Upper lobe of left lung (tissue), 6 donors: ENCODE measurements around the gene FOXN3. TPM values are rescaled to one million over a fixed set of nuclear protein-coding genes. Genes with fewer than 3 reads are reported as not detected.

Experiments
- ATAC-seq, 2 donors: fragments of 200-7000 bp; cut with Tn5 transposase; one replicate each; pipeline ENCODE4 v1.9.1; 2022; ENCODE audit warnings: mild to moderate bottlenecking in 2 of 2, moderate library complexity in 2 of 2; ENCODE audit not compliant: low FRiP score in 2 of 2
- DNase-seq, 2 donors: peaks; one replicate each; pipeline ENCODE4 v3.0.0-alpha.2; 2019 to 2020
- H3K27ac ChIP-seq, 4 donors: fragments of 200-600 bp; sonication (generic); one replicate each; pipeline ENCODE4 v1.5.1; 2016 to 2019
- H3K27me3 ChIP-seq, 4 donors: fragments of 200-600 bp; sonication (generic); one replicate each; pipeline ENCODE4 v1.5.1; 2017 to 2019
- H3K36me3 ChIP-seq, 4 donors: fragments of 200-600 bp; sonication (generic); one replicate each; pipeline ENCODE4 v1.5.1; 2016 to 2019
- H3K4me1 ChIP-seq, 4 donors: fragments of 200-600 bp; sonication (generic); one replicate each; pipeline ENCODE4 v1.5.1; 2018 to 2019
- H3K4me3 ChIP-seq, 4 donors: fragments of 200-600 bp; sonication (generic); one replicate each; pipeline ENCODE4 v1.5.1; 2017 to 2019; ENCODE audit warnings: mild to moderate bottlenecking in 2 of 4, moderate library complexity in 1 of 4
- H3K9me3 ChIP-seq, 4 donors: fragments of 200-600 bp; sonication (generic); one replicate each; pipeline ENCODE4 v1.5.1; 2018 to 2019
- CTCF ChIP-seq, 6 experiments: fragments of 450-650 bp in 4 of 6; fragments of 200-600 bp in 2 of 6; sonication (generic) in 2 of 6; IDR thresholded peaks; one replicate each; pipeline ENCODE4 v1.5.1; 2016 to 2019; ENCODE audit warnings: antibody characterized with exemption in 6 of 6
- EP300 ChIP-seq, 4 donors: sonication (generic); formaldehyde crosslinking; IDR thresholded peaks; one replicate each; pipeline ENCODE4 v1.5.1; 2017; ENCODE audit warnings: antibody characterized with exemption in 4 of 4, control low read depth in 2 of 4
- POLR2A ChIP-seq, 4 donors: fragments of 450-650 bp; IDR thresholded peaks; one replicate each; pipeline ENCODE4 v1.5.1; 2016 to 2017; ENCODE audit warnings: antibody characterized with exemption in 4 of 4, mild to moderate bottlenecking in 2 of 4
- POLR2AphosphoS5 ChIP-seq, 2 donors: sonication (generic); formaldehyde crosslinking; IDR thresholded peaks; one replicate each; pipeline ENCODE4 v1.5.1; 2017; ENCODE audit warnings: antibody characterized with exemption in 2 of 2
- WGBS, 2 donors: methylation state at CpG; one replicate each; pipeline ENCODE4 v1.1.5; 2017 to 2018; 5-methylcytosine and 5-hydroxymethylcytosine counted together
- total RNA-seq, 6 donors: library from RNA; depleted of rRNA in 4 of 6; stranded (reverse); fragments of >200 nt in 4 of 6; gene quantifications; one replicate each; pipeline versions ENCODE4 v1.1.0 to v1.2.1, GENCODE V29; 2016 to 2021
- donor health status: DM: no; HTN: no; CAD: no; lungs with moderate emphysema.
- donor health status: DM: no; HTN: yes; CAD: no; lungs with severe emphysema.

FOXN3 gene
- total RNA-seq, 6 donors from 2014 or later, result 63.4 to 115 (median 77.2) TPM

GRCh38 chr14:89447182-89447944, 30.3 kb upstream of the FOXN3 start:
- Histone ChIP-seq H3K27me3 (no peaks in the 10 kb centered on the region), H3K36me3 (no peaks in the 10 kb centered on the region), H3K9me3 (no peaks in the 10 kb centered on the region), H3K27ac (peak overlapping the region in 1 of 4 donors; percentile 50), H3K4me1 (peaks cover 0 to 22% (median 16%) of the 10 kb centered on the region in 4 donors), H3K4me3 (no peak overlapping the region)
- ATAC-seq (no peak), DNase-seq (no peak)
- WGBS, 2 donors, result 75 to 82% methylated on average over 14 of the region's 14 CpGs
- TF ChIP-seq CTCF (IDR thresholded peaks at IDR 0.05), result no peak
- no peak for TF ChIP-seq POLR2A (IDR thresholded peaks at IDR 0.05)
- no peak for TF ChIP-seq EP300 (IDR thresholded peaks at IDR 0.05)
- TF ChIP-seq POLR2AphosphoS5 (IDR thresholded peaks at IDR 0.05), result no peak

GRCh38 chr14:89445273-89445973, 28.4 kb upstream of the FOXN3 start:
- H3K4me1 ChIP-seq, result peaks cover 0 to 22% (median 16%) of the 10 kb centered on the region in 4 donors
- DNase-seq, result no peak
- peak in 1 of 2 donors; percentile 23 for ATAC-seq
- H3K9me3 ChIP-seq, result no peaks in the 10 kb centered on the region
- no peak overlapping the region for H3K4me3 ChIP-seq
- TF ChIP-seq POLR2A (IDR thresholded peaks at IDR 0.05) (no peak), EP300 (IDR thresholded peaks at IDR 0.05) (no peak), CTCF (IDR thresholded peaks at IDR 0.05) (no peak), POLR2AphosphoS5 (IDR thresholded peaks at IDR 0.05) (no peak)
- H3K27me3 ChIP-seq, result no peaks in the 10 kb centered on the region
- 66 to 73% methylated on average over 2 to 4 of the region's 4 CpGs for WGBS, 2 donors
- H3K36me3 ChIP-seq, result no peaks in the 10 kb centered on the region
- peak overlapping the region in 1 of 4 donors; percentile 24 for H3K27ac ChIP-seq

- DNase-seq (no peak), ATAC-seq (no peak)
- Histone ChIP-seq H3K27ac (peak overlapping the region in 1 of 4 donors; percentile 24), H3K4me3 (no peak overlapping the region), H3K36me3 (no peaks in the 10 kb centered on the region), H3K4me1 (peaks cover 0 to 22% (median 16%) of the 10 kb centered on the region in 4 donors), H3K9me3 (no peaks in the 10 kb centered on the region), H3K27me3 (no peaks in the 10 kb centered on the region)
- TF ChIP-seq POLR2A (IDR thresholded peaks at IDR 0.05) (no peak), POLR2AphosphoS5 (IDR thresholded peaks at IDR 0.05) (no peak), EP300 (IDR thresholded peaks at IDR 0.05) (no peak), CTCF (IDR thresholded peaks at IDR 0.05) (no peak)
- WGBS, 2 donors, result 76% methylated on average over 10 of the region's 10 CpGs
These were observed 27.6 kb upstream of the FOXN3 start for GRCh38 chr14:89444516-89445125.

GRCh38 chr14:89444044-89444443, 27.0 kb upstream of the FOXN3 start:
- Histone ChIP-seq H3K4me1 (peaks cover 0 to 22% (median 16%) of the 10 kb centered on the region in 4 donors), H3K9me3 (no peaks in the 10 kb centered on the region), H3K4me3 (no peak overlapping the region), H3K27ac (no peak overlapping the region), H3K36me3 (no peaks in the 10 kb centered on the region), H3K27me3 (no peaks in the 10 kb centered on the region)
- DNase-seq (no peak), ATAC-seq (peak in 1 of 2 donors; percentile 45)
- WGBS, 2 donors, result 43 to 63% methylated on average over 3 of the region's 3 CpGs
- no peak for TF ChIP-seq CTCF (IDR thresholded peaks at IDR 0.05)
- TF ChIP-seq POLR2A (IDR thresholded peaks at IDR 0.05), result no peak
- TF ChIP-seq POLR2AphosphoS5 (IDR thresholded peaks at IDR 0.05), result no peak
- TF ChIP-seq EP300 (IDR thresholded peaks at IDR 0.05), result no peak
